GM12892 (cell line): ENCODE results near the gene SMARCAL1.

ENCODE experiments used
- POLR2AphosphoS5 ChIP-seq: IDR thresholded peaks from 2 replicates; pipeline ENCODE4 v1.6.1; 2011; ENCODE audit warnings: low read depth, low read length, control low read depth
- TAF1 ChIP-seq: IDR thresholded peaks from 2 replicates; pipeline ENCODE4 v1.6.1; 2011; ENCODE audit warnings: low read depth, mild to moderate bottlenecking, control low read depth, low read length, borderline replicate concordance

DNA sequence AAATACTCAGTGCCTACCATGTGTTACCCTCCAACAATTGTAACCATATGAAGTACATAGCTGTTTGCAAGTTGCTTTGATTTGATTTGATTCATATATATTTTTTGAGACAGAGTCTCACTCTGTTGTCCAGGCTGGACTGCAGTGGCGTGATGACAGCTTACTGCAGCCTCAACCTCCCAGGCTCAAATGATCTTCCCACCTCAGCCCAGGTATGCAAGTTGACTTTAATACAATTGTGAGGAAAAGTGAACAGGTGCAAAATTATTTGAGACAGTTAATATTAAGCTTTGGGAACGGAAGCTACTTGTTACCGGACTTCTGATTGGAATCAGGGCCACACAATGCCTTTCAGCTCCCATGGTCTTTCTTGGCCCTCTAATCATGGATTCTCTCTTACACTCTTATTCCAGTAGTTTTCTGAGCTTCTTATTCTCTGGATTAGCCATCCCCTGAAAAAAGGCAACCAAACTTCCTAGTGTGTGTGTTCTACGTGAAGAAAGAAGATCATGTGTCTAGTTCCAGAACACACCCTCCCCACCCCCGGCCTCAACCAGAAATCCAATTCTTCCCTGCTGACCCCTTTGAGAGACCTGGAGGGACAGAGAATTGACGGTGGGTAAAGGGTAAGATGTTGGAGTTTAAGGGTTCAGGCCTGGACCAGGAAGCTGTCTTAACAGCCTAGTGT lies 85.2 kb downstream of the SMARCAL1 start:
- no peak for TF ChIP-seq POLR2AphosphoS5
- TF ChIP-seq TAF1 = no peak; the same call in 1 of the 2 replicates
